Measurements from ENCODE around the gene VTA1. TPM values are rescaled to one million over a fixed set of nuclear protein-coding genes. Genes with fewer than 3 reads are reported as not detected.

Gene VTA1
- total and polyA plus RNA-seq, 2 of the 13 experiments (the other 11 are each of a cell fraction or from before 2014, with no cell fraction given), result 70.7 to 89.1 TPM

GRCh38 chr6:142162780-142163179, 15.7 kb downstream of the VTA1 start:
- intact Hi-C loops (cut with micrococcal nuclease; ENCODE audit: unreplicated experiment), result no loop called here
- H3K36me3 ChIP-seq (replicated peaks in 1 of 2; ENCODE audit: control insufficient read depth in 1 of 2, insufficient read depth in 2 of 2, low read length in 2 of 2), result peaks cover 8 to 18% of the 10 kb centered on the region in 2 experiments
- in situ Hi-C loops (cut with HindIII; ENCODE audit: extremely low pct_ligation_motif_present, low pct_unique_long_range_greater_than_20kb), result loop anchor here (10.0 kb wide), 1 partner anchor 222 kb away; no protein-coding TSS in a partner anchor
- no peaks in the 10 kb centered on the region for H3K4me1 ChIP-seq (ENCODE audit: insufficient read depth, low read length)
- DNase-seq (ENCODE audit: low spot score), result no peak
- TF ChIP-seq NPAS2 (CRISPR knock-in tag; IDR thresholded peaks at IDR 0.05; ENCODE audit: borderline replicate concordance) (no peak), MXD3 (CRISPR knock-in tag; IDR thresholded peaks at IDR 0.05) (no peak), SP5 (CRISPR knock-in tag; IDR thresholded peaks at IDR 0.05; ENCODE audit: borderline replicate concordance, low read depth) (no peak), RNF2 (conservative IDR thresholded peaks at IDR 0.05; ENCODE audit: low read depth) (no peak), GFI1 (CRISPR knock-in tag; IDR thresholded peaks at IDR 0.05; ENCODE audit: borderline replicate concordance) (no peak), TBX3 (IDR thresholded peaks at IDR 0.05; ENCODE audit: borderline replicate concordance) (no peak), MYC (CRISPR knock-in tag; IDR thresholded peaks at IDR 0.05; ENCODE audit: borderline replicate concordance) (no peak), HNF4A (CRISPR knock-in tag; IDR thresholded peaks at IDR 0.05) (no peak), LCORL (IDR thresholded peaks at IDR 0.05) (no peak), LCORL (CRISPR knock-in tag; IDR thresholded peaks at IDR 0.05) (no peak), CERS6 (CRISPR knock-in tag; IDR thresholded peaks at IDR 0.05) (no peak), ZNF24 (IDR thresholded peaks at IDR 0.05) (no peak), ZNF770 (CRISPR knock-in tag; IDR thresholded peaks at IDR 0.05) (no peak), ZNF317 (CRISPR knock-in tag; IDR thresholded peaks at IDR 0.05) (no peak)
- H3K9ac ChIP-seq (ENCODE audit: insufficient read depth, low read depth, low read length), result no peak overlapping the region
- H3K79me2 ChIP-seq (ENCODE audit: insufficient read depth, low read length), result peaks cover 71% of the 10 kb centered on the region
- H2AFZ ChIP-seq (ENCODE audit: low read length), result no peak overlapping the region
- no peak for ATAC-seq
- H3K9me3 ChIP-seq (ENCODE audit: low read length), result no peaks in the 10 kb centered on the region
- no peak overlapping the region for H3K4me2 ChIP-seq (ENCODE audit: low read depth, low read length)
- H3K27ac ChIP-seq (ENCODE audit: extremely low read length, insufficient read depth, low read length), result no peak overlapping the region
- WGBS (ENCODE audit: low lambda C conversion rate), result 98% methylated on average over 1 of the region's 1 CpG
- no peaks in the 10 kb centered on the region for H3K27me3 ChIP-seq (ENCODE audit: control insufficient read depth in 1 of 2, insufficient read depth in 2 of 2, low read length in 2 of 2)
- CTCF ChIA-PET (ENCODE audit: low intra/inter-chr PET ratio, low total read pairs), result no interaction called here
- H3K4me3 ChIP-seq (replicated peaks in 1 of 3; ENCODE audit: insufficient read depth in 1 of 3, low read depth in 2 of 3, low read length in 3 of 3), result no peak overlapping the region
- no peak for FAIRE-seq
- no TSS peak for BruUV-seq (replicated peaks)
- POLR2A ChIA-PET, result no interaction called here
- 0 out of 2 replicates have a peak, but pooled peaks cover 3% of the 10 kb centered on the region for H4K20me1 ChIP-seq (ENCODE audit: insufficient read depth, low read length)

Data from HepG2 (cell line).